GM18951 (cell line): Measurements from ENCODE around the gene MSH5.
A peak's percentile ranks its signal among the peaks of the same experiment; 100 is the strongest.
"Not testable (repeated sequence)": the region's sequence is repeated elsewhere in the genome, so short reads cannot be mapped to it uniquely, and the experiment has no call there.

Source experiments
- POLR2A ChIP-seq: IDR thresholded peaks from 4 replicates; pipeline ENCODE4 v1.6.1; 2011; ENCODE audit warnings: mild to moderate bottlenecking; ENCODE audit not compliant: insufficient read length, insufficient read depth; ENCODE audit errors: extremely low read depth
- in situ Hi-C: fragments of 300-500 bp; cut with MboI; formaldehyde crosslinking; loops from one replicate; pipeline ENCODE4 v1.12.0; 2022; ENCODE audit warnings: low sequenced_read_pairs, mixed read lengths, inconsistent platforms; ENCODE audit not compliant: unreplicated experiment

The MSH5 gene

GRCh38 chr6:31784098-31784925, 44.5 kb downstream of the MSH5 start:
- in situ Hi-C loops, result no loop called here
- no peak for TF ChIP-seq POLR2A

GRCh38 chr6:31785475-31785874, 45.7 kb downstream of the MSH5 start:
- in situ Hi-C loops, result no loop called here
- no peak for TF ChIP-seq POLR2A

- in situ Hi-C loops, result no loop called here
- TF ChIP-seq POLR2A, result no peak
Observed at GRCh38 chr6:31791324-31792089, 51.7 kb downstream of the MSH5 start.

GRCh38 chr6:31792090-31792374, 52.2 kb downstream of the MSH5 start:
- in situ Hi-C loops, result no loop called here
- no peak for TF ChIP-seq POLR2A

GRCh38 chr6:31792761-31793171, 53.0 kb downstream of the MSH5 start:
- TF ChIP-seq POLR2A, result no peak
- in situ Hi-C loops, result no loop called here

GRCh38 chr6:31793927-31794245, 54.1 kb downstream of the MSH5 start:
- in situ Hi-C loops, result not testable (repeated sequence)

- no peak for TF ChIP-seq POLR2A
- in situ Hi-C loops, result no loop called here
Observed at GRCh38 chr6:31794294-31794865, 54.6 kb downstream of the MSH5 start.

- TF ChIP-seq POLR2A, result no peak
- in situ Hi-C loops, result no loop called here
Observed at GRCh38 chr6:31794866-31795615, 55.2 kb downstream of the MSH5 start.

GRCh38 chr6:31795616-31796298, 56.0 kb downstream of the MSH5 start, which contains the start of gene VARS1:
Gene VARS1 (minus strand): TSS chr6:31795752. CDS start chr6:31795217, 535 bp downstream.
- peak; percentile 68 for TF ChIP-seq POLR2A
- in situ Hi-C loops, result no loop called here

- no peak for TF ChIP-seq POLR2A
Observed at GRCh38 chr6:31796993-31797385, 57.2 kb downstream of the MSH5 start.

GRCh38 chr6:31797588-31797987, 57.8 kb downstream of the MSH5 start:
- in situ Hi-C loops, result no loop called here

More at GRCh38 chr6:31796993-31797385, 57.2 kb downstream of the MSH5 start:
- in situ Hi-C loops, result no loop called here

GRCh38 chr6:31799781-31800180, 60.0 kb downstream of the MSH5 start:
- in situ Hi-C loops, result no loop called here
- no peak for TF ChIP-seq POLR2A

More at GRCh38 chr6:31797588-31797987, 57.8 kb downstream of the MSH5 start:
- TF ChIP-seq POLR2A, result no peak

GRCh38 chr6:31801031-31801927, 61.5 kb downstream of the MSH5 start:
- in situ Hi-C loops, result not testable (repeated sequence)
